ENCODE results near the gene MGRN1.
A peak's percentile ranks its signal among the peaks of the same experiment; 100 is the strongest.

Gene MGRN1

DNA sequence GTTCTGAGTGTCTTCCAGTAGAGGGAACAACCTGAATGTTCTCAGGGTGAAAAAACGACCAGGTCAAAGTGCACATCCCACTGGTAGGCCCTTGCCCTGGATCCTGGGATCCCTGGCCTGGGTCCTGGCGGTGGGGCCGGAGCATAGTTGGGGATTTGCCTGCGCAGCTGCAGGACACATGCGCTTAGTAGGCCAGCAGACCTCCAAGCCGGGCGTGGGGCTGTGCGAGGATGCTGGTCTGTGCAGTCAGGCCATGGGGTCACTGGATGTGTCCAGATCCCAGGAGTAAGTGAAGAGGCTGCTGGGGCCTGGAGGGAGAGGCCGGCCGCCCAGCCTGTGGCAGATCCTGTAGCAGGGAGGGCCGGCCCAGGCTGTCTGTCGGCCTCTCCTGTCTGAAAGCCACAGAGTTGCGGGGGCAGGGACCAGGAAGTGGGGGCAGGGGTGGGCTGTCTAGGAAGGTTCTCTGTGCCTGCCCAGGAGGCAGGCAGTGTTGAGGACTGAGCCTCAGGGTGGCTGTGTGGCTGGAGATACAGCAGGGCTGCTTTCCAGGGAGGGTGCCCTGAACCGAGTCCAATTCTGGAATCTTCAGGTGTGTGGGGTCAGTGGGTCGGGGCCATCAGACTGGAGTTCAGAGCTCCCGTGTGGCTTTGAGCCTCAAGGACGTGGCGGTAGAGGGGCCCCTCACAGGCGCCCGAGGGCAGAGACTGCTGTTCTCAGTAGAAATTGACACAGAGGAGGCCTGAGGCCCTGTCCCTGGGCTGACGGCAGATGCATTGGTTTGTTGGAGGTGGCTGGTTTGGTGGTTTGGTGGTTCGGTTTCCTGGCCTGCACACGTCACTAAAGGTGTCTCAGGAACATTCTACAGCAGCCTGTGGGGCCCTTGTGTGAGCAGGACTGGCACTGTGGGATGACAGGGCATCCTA lies 51.5 kb downstream of the MGRN1 start:
- peak; percentile 33 to 73 for DNase-seq

- DNase-seq = no peak
Measured at GRCh38 chr16:4676831-4677230, 52.2 kb downstream of the MGRN1 start.

GRCh38 chr16:4677390-4677789 lies 52.8 kb downstream of the MGRN1 start:
- DNase-seq = no peak

GRCh38 chr16:4677994-4678393 lies 53.4 kb downstream of the MGRN1 start:
- no peak for DNase-seq

DNA sequence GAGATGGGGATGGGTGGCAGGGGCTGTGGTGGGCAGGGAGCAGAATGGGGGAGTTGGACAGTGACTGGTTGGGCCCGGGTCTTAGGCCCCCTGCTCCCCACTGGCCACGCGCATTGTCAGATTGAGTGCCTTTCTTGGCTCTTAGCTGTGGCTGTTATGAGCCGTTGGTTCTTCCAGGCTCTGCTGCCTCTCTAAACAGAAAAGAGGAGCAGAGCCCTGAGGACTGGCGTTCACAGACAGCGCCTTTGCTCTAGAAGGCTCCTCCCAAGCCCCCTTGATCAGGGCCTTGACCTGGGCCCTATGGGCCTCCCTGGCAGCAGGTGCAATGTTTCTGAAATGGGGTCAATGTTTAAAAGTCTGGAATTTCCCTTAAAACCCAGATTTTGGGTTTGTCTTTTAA lies 54.0 kb downstream of the MGRN1 start:
- DNase-seq = no peak

- DNase-seq = no peak
Measured at GRCh38 chr16:4679156-4679849, 54.7 kb downstream of the MGRN1 start.

GRCh38 chr16:4679850-4680636 lies 55.4 kb downstream of the MGRN1 start:
- peak; percentile 90 to 95 for DNase-seq

- no peak for DNase-seq
Measured at GRCh38 chr16:4680673-4681470, 56.2 kb downstream of the MGRN1 start.

DNA sequence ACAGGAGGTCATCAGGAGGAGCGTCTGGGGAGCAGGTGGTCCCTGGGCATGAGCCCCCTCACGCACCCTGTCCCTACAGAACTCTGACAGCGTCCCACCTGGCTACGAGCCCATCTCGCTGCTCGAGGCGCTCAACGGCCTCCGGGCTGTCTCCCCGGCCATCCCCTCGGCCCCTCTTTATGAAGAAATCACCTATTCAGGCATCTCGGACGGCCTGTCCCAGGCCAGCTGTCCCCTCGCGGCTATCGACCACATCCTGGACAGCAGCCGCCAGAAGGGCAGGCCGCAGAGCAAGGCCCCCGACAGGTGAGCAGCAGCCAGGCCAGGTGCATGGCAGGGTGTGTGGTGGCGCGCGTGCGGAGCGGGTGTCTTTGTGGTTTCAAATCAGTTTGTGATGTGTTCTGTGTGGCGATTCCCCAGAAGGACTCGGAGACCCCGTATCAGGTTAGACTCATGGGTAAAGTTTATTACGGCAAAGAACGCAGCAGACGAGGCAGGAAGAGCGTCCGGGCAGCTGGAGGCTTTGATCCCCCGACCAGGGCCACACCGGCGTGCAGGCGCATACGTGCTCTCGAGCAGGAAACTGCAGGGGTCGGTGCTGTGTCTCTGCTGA lies 57.0 kb downstream of the MGRN1 start:
- DNase-seq = no peak

GRCh38 chr16:4682084-4682591 lies 57.5 kb downstream of the MGRN1 start:
- no peak for DNase-seq

DNA sequence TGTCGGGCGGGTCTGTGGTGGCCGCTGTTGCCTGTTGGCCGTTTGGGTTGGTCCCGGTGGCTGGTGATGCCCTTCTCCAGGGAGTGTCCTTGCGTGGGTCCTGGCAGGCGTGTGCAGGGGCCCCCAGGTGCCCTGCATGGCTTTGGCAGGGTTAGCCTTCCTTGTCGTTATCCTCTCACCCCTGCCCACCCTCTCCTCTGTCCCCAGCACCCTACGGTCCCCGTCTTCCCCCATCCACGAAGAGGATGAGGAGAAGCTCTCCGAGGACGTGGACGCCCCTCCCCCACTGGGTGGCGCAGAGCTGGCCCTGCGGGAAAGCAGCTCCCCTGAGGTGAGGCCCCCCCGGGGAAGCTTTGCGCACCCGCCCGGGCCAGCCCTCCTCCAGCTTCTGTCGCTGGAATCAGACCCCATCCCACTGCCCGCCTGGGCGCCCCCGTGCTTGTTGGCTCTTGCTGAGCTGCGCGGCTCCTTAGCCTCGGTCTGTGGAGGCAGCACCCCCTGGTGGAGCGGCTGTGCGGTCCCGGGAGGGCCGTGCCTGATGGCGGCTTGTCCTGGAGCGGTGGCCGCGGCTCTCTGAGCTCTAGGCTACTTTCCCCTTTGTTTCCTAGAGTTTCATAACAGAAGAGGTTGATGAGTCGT lies 58.1 kb downstream of the MGRN1 start:
- DNase-seq = peak; percentile 59 to 67

- no peak for DNase-seq
Measured at GRCh38 chr16:4683255-4684057, 58.8 kb downstream of the MGRN1 start.

GRCh38 chr16:4684058-4684715 lies 59.6 kb downstream of the MGRN1 start:
- DNase-seq = no peak

DNA sequence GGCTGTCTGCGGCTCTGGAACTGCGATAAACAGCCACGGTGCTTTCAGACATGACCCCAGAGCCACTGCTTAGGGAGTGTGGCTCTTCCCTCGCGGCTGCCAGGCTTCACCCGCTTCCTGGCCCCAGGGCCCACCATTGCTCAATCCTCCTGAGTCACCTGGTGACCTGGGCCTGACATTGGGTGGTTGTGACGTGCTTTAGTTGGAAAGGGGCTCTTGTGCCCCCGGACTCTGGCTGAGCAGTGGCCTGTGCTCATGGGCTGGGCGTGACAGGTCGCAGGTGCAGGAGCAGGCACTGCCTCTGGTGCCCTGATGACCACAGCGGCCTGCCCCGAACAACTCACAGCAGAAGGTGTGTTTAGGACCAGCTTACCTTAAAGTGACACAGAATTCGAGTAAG lies 60.1 kb downstream of the MGRN1 start:
- DNase-seq = no peak

GRCh38 chr16:4685292-4685691 lies 60.7 kb downstream of the MGRN1 start:
- no peak for DNase-seq

GRCh38 chr16:4685776-4686496 lies 61.3 kb downstream of the MGRN1 start:
- DNase-seq = no peak

DNA sequence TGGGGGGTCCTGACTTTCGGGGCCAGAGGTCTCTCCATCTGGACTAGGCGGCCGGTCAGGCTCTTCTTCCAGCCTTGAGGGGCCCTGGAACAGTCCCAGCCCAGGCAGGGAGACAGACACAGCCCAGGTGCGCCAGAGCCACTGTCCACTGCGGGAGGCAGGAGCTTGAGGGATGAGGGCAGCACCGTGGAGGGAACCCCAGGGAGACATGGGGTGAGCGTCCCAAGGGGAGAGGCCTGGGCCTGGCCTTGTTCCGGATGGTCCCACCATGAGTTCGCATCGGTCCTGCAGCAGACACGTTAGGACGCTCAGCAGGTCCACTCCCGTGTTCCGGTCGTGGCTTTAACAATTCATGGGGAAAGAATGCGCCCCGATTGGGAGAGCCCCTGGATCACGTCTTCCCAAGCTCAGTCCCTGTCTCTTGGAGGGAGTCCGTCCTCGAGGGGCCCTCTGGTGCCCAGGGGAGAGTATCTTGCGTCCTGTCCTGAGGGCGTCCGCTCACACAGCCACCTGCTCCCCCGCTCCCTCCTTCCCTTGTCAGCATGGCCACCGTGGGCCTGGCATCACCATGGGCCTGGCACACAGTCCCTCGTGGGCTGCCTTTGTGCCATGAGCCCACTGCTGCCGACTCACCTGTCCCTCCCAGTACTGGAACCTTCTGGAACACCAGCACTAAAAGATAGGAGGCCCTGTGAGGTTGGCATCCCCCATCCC lies 62.0 kb downstream of the MGRN1 start:
- DNase-seq = no peak

GRCh38 chr16:4687416-4687815 lies 62.8 kb downstream of the MGRN1 start:
- DNase-seq = no peak
